ENCODE measurements around the gene S100PBP.

The S100PBP gene

DNA sequence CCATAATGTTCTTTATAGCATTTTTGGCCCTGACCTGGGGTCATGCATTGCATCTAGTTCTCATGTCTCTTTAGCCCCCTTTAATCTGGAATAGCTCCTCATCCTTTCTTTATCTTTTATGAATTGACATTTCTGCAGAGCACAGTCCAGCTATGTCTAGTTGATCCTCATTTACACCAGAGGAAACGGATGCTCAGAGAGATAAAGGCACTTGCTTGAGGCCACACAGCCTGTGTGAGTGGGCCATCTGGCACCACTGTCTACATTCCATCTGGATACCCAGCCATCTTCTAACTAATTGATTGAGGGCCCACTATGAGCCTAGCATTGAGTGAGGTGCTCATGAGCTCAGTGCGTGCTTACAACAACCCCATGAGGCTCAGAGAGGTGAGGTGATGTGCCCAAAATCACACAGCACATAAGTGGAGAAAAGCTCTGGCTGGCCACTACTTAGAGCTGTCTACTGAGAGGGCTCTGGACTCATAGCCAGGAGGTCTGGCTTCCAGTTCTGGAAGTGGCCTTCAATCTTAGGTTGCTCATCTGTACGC lies 72.4 kb downstream of the S100PBP start:
- no peak overlapping the region for H3K4me3 ChIP-seq (ENCODE audit: low read length)
- no peak overlapping the region for H3K9ac ChIP-seq (ENCODE audit: low read length)
- H3K27me3 ChIP-seq (ENCODE audit: control insufficient read depth, insufficient read depth, low read length), result peaks cover 42% of the 10 kb centered on the region
- H3K9me3 ChIP-seq (ENCODE audit: control insufficient read depth, low read length), result no peaks in the 10 kb centered on the region
- H3K36me3 ChIP-seq (ENCODE audit: control insufficient read depth, insufficient read depth, low read length), result no peaks in the 10 kb centered on the region
- H3K4me1 ChIP-seq (ENCODE audit: control insufficient read depth, insufficient read depth, low read length), result peaks cover 15% of the 10 kb centered on the region

DNA sequence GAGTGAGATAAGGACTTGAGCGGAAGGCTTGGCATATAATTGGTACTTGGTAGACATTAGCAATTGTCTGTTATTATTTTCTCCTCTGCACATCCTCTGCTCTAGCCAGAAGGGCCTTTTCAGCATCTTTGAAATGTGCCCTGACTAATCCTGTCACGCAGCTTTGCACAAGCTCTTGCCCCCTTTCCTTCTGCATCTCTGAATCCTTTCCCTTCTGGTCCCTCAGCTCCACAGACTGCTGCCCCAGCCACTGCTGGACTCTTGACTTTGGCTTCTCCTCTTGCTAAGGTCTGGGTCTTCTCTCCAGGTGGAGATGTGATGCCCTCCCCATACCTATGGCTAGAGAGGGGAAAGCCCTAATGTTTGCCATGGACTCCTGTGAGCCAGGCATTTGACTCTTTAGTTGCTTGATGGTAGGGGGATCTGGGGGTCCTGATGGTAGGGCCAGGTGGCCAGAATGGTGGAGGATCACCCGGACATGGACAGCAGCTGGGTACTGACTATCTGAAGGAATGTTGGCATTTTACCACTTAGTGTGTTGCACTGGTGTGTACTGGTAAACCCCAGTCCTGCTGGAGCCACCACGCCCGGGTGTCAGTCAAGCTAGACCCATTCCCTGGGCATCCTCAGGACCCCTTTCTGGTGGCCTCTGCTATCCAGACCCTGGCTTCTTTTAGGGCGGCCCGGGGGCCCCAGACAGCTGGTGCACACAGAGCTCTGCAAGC lies 73.2 kb downstream of the S100PBP start:
- Histone ChIP-seq H3K27me3 (ENCODE audit: control insufficient read depth, insufficient read depth, low read length) (peaks cover 33% of the 10 kb centered on the region), H3K4me3 (ENCODE audit: low read length) (no peak overlapping the region), H3K9me3 (ENCODE audit: control insufficient read depth, low read length) (no peaks in the 10 kb centered on the region), H3K36me3 (ENCODE audit: control insufficient read depth, insufficient read depth, low read length) (no peaks in the 10 kb centered on the region), H3K9ac (ENCODE audit: low read length) (no peak overlapping the region), H3K4me1 (ENCODE audit: control insufficient read depth, insufficient read depth, low read length) (peaks cover 15% of the 10 kb centered on the region)

DNA sequence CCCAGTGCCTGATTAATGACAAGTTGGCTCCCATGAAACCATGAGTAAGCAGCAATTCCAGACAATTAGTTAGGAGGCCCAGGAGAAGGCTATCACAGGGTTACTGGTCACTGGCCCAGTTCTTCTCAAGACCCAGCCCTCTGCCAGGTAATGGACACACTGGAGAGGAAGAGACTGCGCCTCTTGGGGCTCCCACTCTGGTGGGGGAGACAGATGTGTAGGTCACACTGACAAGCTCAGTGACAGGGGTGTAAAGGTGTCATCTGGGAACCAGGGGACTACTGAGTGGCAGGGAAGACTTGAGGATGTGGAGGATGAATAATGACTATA lies 73.8 kb downstream of the S100PBP start:
- Histone ChIP-seq H3K4me1 (ENCODE audit: control insufficient read depth, insufficient read depth, low read length) (peaks cover 15% of the 10 kb centered on the region), H3K9ac (ENCODE audit: low read length) (no peak overlapping the region), H3K4me3 (ENCODE audit: low read length) (no peak overlapping the region), H3K9me3 (ENCODE audit: control insufficient read depth, low read length) (no peaks in the 10 kb centered on the region), H3K27me3 (ENCODE audit: control insufficient read depth, insufficient read depth, low read length) (peaks cover 28% of the 10 kb centered on the region), H3K36me3 (ENCODE audit: control insufficient read depth, insufficient read depth, low read length) (no peaks in the 10 kb centered on the region)

DNA sequence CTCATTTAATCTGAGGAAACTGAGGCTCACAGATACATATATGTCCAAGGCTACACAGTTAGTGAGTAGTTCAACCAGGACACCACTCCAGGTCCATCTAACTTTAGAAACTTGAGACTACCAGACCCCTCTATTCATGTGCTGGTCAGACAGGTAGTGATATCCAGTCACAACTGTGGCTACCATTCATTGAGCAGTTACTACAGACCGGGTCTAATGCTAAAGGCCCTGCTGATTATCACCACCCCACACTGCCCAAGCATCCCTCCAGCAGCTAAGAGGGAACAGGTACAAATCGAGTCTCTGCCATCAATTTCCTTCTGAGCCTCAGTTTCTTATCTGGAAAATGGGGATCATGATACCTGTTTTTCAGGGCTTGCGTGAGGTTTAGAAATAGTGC lies 74.2 kb downstream of the S100PBP start:
- Histone ChIP-seq H3K9me3 (ENCODE audit: control insufficient read depth, low read length) (no peaks in the 10 kb centered on the region), H3K27me3 (ENCODE audit: control insufficient read depth, insufficient read depth, low read length) (peaks cover 25% of the 10 kb centered on the region), H3K36me3 (ENCODE audit: control insufficient read depth, insufficient read depth, low read length) (no peaks in the 10 kb centered on the region), H3K9ac (ENCODE audit: low read length) (no peak overlapping the region), H3K4me1 (ENCODE audit: control insufficient read depth, insufficient read depth, low read length) (peaks cover 15% of the 10 kb centered on the region), H3K4me3 (ENCODE audit: low read length) (no peak overlapping the region)

DNA sequence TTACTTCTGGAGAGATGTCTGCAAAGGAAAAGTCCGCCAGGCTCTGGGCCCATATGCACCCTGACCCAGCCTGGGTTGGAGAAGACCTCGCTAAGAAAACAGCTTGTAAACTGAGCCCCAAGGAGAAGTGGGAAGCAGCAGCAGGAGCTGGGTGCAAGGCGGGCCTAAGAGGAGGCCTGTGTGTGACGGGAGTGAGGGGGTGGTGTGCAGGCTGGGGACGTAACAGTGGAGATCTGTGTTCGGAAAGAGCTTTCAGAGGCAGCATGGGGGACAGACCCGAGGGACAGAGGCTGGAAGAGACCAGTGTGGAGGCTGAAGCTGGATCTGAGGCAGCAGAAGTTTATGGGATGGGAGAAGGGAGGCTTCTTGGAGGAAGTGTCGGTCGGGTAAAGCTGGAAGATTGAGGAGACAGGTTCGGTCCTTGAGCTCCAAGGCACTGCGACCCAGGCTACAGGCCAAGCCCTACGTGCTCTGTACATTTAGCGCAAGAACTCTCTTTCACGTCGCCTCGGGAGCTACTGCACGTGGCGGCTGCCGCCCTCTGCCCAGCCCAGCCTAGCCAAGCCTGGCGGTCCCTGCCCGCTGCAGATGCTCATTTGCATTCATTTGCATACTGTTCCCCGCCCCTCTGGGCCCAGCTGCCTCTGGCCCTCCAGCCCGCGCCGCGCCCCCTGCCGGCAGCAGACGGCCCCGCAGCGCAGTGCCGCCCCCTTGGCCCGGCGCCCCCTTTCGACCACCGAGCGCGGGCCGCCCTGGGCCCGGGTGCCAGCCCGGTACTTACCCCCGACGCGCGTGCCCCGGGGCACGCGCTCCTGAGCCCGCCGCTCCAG lies 75.1 kb downstream of the S100PBP start:
- no peaks in the 10 kb centered on the region for H3K9me3 ChIP-seq (ENCODE audit: control insufficient read depth, low read length)
- peaks cover 15% of the 10 kb centered on the region for H3K27me3 ChIP-seq (ENCODE audit: control insufficient read depth, insufficient read depth, low read length)
- no peaks in the 10 kb centered on the region for H3K36me3 ChIP-seq (ENCODE audit: control insufficient read depth, insufficient read depth, low read length)
- peak overlapping the region; percentile 47 for H3K9ac ChIP-seq (ENCODE audit: low read length)
- H3K4me1 ChIP-seq (ENCODE audit: control insufficient read depth, insufficient read depth, low read length), result peaks cover 15% of the 10 kb centered on the region
- H3K4me3 ChIP-seq (ENCODE audit: low read length), result no peak overlapping the region

DNA sequence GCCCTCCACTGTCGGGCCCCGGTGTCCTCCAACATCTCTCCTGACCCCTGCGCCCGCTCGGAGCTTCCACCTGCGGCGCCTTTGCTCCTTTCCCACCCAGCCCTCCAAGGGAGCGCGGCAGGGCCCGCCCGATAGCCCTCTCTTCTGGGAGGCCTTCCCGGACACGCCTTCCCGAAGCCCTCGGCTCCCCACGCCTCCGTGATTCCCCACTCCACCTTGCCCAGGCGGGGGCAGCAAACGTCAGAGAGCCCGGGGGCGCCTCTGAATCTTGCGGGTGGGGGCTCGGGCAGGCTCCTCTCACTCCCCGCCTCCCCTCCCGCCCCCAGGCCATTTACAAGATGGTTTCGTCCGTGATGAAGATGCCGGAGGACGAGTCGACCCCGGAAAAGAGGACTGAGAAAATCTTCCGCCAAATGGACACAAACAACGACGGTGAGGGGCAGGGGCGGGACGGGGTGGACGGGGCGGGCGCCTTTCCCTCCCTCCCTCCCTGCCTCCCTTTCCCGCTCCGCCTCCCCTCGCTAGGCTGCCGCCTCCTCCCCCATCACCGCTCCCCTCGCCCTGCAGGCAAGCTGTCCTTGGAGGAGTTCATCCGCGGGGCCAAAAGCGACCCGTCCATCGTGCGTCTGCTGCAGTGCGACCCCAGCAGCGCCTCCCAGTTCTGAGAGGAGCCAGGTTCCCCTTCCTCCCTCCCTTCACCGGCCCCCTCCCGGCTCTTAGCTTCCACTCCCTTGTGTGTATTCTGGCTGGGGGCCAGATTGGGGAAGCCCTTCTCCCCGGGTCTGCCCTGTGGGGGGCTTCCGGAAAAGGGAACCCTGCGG lies 76.0 kb downstream of the S100PBP start:
- no peaks in the 10 kb centered on the region for H3K9me3 ChIP-seq (ENCODE audit: control insufficient read depth, low read length)
- peak overlapping the region; percentile 25 for H3K4me3 ChIP-seq (ENCODE audit: low read length)
- peaks cover 15% of the 10 kb centered on the region for H3K4me1 ChIP-seq (ENCODE audit: control insufficient read depth, insufficient read depth, low read length)
- no peaks in the 10 kb centered on the region for H3K36me3 ChIP-seq (ENCODE audit: control insufficient read depth, insufficient read depth, low read length)
- peaks cover 10% of the 10 kb centered on the region for H3K27me3 ChIP-seq (ENCODE audit: control insufficient read depth, insufficient read depth, low read length)
- peak overlapping the region; percentile 47 for H3K9ac ChIP-seq (ENCODE audit: low read length)

DNA sequence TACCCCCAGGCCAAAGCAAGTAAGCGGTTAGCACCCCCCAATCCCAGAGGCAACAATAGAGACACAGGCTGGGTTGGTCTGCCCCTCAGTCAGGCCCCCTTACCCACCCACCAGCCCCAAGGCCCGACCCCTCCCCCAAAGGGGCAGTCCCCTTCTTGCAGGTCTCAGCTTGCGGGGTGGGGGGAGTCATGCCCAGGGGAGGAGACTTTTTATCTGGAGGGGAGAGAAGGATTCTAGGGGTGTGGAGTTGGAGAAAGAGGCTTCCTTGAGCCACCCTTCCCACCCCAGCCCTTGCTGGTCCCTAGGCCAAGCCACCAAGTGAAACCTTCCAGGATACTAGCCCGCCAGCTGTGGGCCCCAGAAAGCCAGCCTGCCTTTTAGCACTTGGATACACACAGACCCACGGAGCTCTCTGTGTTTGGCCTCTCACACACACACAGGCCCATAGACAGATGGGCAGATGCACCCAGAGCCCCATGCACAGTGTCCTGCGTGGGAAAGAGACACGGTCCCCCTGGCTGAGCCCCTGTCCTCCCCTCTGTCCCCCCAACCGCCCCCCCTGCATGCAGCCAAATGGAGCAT lies 76.7 kb downstream of the S100PBP start:
- Histone ChIP-seq H3K36me3 (ENCODE audit: control insufficient read depth, insufficient read depth, low read length) (no peaks in the 10 kb centered on the region), H3K9ac (ENCODE audit: low read length) (peak overlapping the region; percentile 47), H3K4me1 (ENCODE audit: control insufficient read depth, insufficient read depth, low read length) (peaks cover 19% of the 10 kb centered on the region), H3K27me3 (ENCODE audit: control insufficient read depth, insufficient read depth, low read length) (peaks cover 9% of the 10 kb centered on the region), H3K9me3 (ENCODE audit: control insufficient read depth, low read length) (no peaks in the 10 kb centered on the region), H3K4me3 (ENCODE audit: low read length) (no peak overlapping the region)

DNA sequence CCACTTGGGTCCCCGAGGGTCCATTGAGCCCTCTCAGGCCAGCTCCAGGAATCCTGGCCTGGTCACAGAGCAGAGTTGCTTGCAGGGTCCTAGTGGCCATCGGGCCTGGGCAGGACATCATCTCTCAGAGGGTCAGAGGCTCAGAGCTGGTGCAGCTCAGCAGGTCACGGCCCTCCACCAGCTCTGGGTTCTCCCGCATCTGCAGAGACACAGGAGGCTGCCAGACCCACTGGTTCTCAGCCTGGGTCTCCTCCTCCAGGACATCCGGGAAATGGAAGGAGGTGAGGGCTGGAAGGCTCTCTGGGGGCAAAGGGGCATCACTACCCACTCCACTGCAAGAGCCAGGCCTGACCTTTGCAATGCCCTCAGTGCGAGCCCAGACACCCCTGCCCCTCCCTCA lies 77.2 kb downstream of the S100PBP start:
- Histone ChIP-seq H3K4me3 (ENCODE audit: low read length) (no peak overlapping the region), H3K27me3 (ENCODE audit: control insufficient read depth, insufficient read depth, low read length) (peaks cover 9% of the 10 kb centered on the region), H3K36me3 (ENCODE audit: control insufficient read depth, insufficient read depth, low read length) (no peaks in the 10 kb centered on the region), H3K9ac (ENCODE audit: low read length) (no peak overlapping the region), H3K9me3 (ENCODE audit: control insufficient read depth, low read length) (no peaks in the 10 kb centered on the region), H3K4me1 (ENCODE audit: control insufficient read depth, insufficient read depth, low read length) (peaks cover 22% of the 10 kb centered on the region)

DNA sequence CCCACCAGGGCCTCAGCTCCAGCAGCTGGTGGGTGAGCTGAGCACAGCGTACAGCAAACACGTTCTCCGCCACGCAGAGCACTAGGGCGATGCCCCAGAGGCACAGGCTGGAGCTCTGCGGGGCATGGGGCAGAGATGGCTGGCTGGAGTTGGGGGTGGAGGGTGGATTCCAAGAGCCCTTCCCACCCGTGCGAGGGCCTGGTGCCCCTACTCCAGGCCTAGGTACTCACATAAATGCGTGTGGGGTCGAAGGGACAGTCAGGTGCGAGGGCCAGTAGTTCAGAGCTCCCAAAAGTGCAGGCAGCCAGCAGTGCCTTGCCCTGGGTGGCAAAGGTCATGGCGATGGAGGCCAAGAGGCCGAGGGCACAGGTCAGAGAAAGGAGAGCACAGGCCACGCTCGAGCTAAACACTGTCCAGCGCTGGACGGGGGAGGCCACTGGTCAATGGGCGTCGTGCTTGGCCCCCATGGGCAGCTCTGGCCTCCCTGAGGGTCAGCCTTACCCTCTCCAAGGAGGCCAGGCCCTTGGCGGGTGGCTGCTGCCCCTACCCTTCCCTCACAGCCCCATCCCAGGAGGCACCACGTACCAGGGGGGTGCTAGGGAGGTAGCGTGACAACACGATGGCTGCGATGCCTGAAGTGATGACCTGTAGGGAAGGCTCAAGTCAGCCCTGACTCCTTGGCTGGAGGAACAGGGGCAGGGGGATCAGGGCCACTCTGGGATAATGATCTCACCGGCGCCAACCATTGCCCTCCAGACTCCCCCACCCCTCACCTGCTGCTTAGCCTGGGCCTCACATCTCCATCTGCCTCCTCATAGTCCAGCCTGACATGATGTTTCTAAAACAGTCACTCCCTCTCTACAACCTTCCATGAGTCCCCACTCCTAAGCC lies 78.1 kb downstream of the S100PBP start:
- H3K36me3 ChIP-seq (ENCODE audit: control insufficient read depth, insufficient read depth, low read length), result no peaks in the 10 kb centered on the region

DNA sequence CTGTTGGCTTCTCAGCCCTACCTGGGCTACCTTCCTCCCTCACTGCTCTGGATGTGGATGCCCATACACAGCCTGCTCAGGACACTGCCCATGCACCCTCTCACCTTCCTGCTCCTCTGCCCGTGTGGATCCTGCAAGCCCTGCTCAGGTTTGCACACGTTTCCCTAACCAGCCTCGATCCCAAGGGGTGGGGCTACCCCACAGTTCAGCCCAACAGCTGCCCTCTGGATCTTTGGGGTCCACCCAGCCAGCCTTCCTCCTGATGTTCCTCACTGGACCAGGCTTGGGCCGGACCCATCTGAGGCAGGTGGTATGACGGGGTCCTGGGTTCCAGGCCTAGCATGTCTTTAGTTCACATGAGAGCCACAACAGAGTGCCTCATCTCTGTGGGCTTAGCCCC lies 79.0 kb downstream of the S100PBP start:
- Histone ChIP-seq H3K9ac (ENCODE audit: low read length) (no peak overlapping the region), H3K4me1 (ENCODE audit: control insufficient read depth, insufficient read depth, low read length) (peaks cover 30% of the 10 kb centered on the region), H3K4me3 (ENCODE audit: low read length) (no peak overlapping the region), H3K27me3 (ENCODE audit: control insufficient read depth, insufficient read depth, low read length) (peaks cover 9% of the 10 kb centered on the region), H3K9me3 (ENCODE audit: control insufficient read depth, low read length) (no peaks in the 10 kb centered on the region), H3K36me3 (ENCODE audit: control insufficient read depth, insufficient read depth, low read length) (no peaks in the 10 kb centered on the region)

More for the DNA sequence above, 78.1 kb downstream of the S100PBP start:
- Histone ChIP-seq H3K4me3 (ENCODE audit: low read length) (no peak overlapping the region), H3K4me1 (ENCODE audit: control insufficient read depth, insufficient read depth, low read length) (peaks cover 26% of the 10 kb centered on the region), H3K9me3 (ENCODE audit: control insufficient read depth, low read length) (no peaks in the 10 kb centered on the region), H3K9ac (ENCODE audit: low read length) (no peak overlapping the region), H3K27me3 (ENCODE audit: control insufficient read depth, insufficient read depth, low read length) (peaks cover 9% of the 10 kb centered on the region)
